Retinal pigment epithelial cell (primary cell): ENCODE measurements around the gene TBXAS1.

ENCODE experiments used
- DNase-seq: peaks from one replicate; pipeline ENCODE4 v3.0.0-alpha.2; 2010; ENCODE audit warnings: low read depth
- H3K4me3 ChIP-seq: 2 replicates; pipeline ENCODE4 v1.5.1; 2011; ENCODE audit warnings: mild to moderate bottlenecking, low read length, control low read depth, moderate library complexity
- CTCF ChIP-seq: conservative IDR thresholded peaks from 2 replicates; pipeline ENCODE4 v1.5.1; 2011; ENCODE audit warnings: low read depth, low read length, control low read depth, inconsistent platforms

TBXAS1 gene

GRCh38 chr7:140016540-140016939 lies 187.5 kb downstream of the TBXAS1 start:
- no peak overlapping the region for H3K4me3 ChIP-seq
- no peak for DNase-seq
- TF ChIP-seq CTCF, result no peak

GRCh38 chr7:140017034-140017433 lies 188.0 kb downstream of the TBXAS1 start:
- no peak for DNase-seq
- no peak for TF ChIP-seq CTCF
- no peak overlapping the region for H3K4me3 ChIP-seq

GRCh38 chr7:140017543-140017942 lies 188.5 kb downstream of the TBXAS1 start:
- no peak for DNase-seq
- no peak overlapping the region for H3K4me3 ChIP-seq
- no peak for TF ChIP-seq CTCF

GRCh38 chr7:140018125-140019043 lies 189.3 kb downstream of the TBXAS1 start:
- no peak overlapping the region for H3K4me3 ChIP-seq
- DNase-seq, result no peak
- no peak for TF ChIP-seq CTCF

- H3K4me3 ChIP-seq, result no peak overlapping the region
- DNase-seq, result no peak
Observed at GRCh38 chr7:140019172-140019571, 190.1 kb downstream of the TBXAS1 start.

GRCh38 chr7:140019606-140020005 lies 190.5 kb downstream of the TBXAS1 start:
- no peak for DNase-seq
- no peak for TF ChIP-seq CTCF
- no peak overlapping the region for H3K4me3 ChIP-seq

More at GRCh38 chr7:140019172-140019571, 190.1 kb downstream of the TBXAS1 start:
- no peak for TF ChIP-seq CTCF

- H3K4me3 ChIP-seq, result no peak overlapping the region
- no peak for TF ChIP-seq CTCF
- no peak for DNase-seq
Observed at GRCh38 chr7:140021603-140022002, 192.5 kb downstream of the TBXAS1 start.
